Measurements from ENCODE around the gene ARAP3.
A peak's percentile ranks its signal among the peaks of the same experiment; 100 is the strongest.
"Not testable (repeated sequence)": the region's sequence is repeated elsewhere in the genome, so short reads cannot be mapped to it uniquely, and the experiment has no call there.

Gene ARAP3

GRCh38 chr5:141681695-141682641, at the start of gene ARAP3:
Gene ARAP3, minus strand, starts transcription at chr5:141682230. Its CDS starts 1,744 bp downstream, at chr5:141680486.
- DNase-seq = peak; percentile 88

- DNase-seq = no peak
Observed at GRCh38 chr5:141729387-141730006, 47.5 kb upstream of the ARAP3 start.

GRCh38 chr5:141725891-141726290, 43.9 kb upstream of the ARAP3 start:
- DNase-seq = no peak

GRCh38 chr5:141725174-141725573, 43.1 kb upstream of the ARAP3 start:
- DNase-seq = not testable (repeated sequence)

- DNase-seq = no peak
Observed at GRCh38 chr5:141722266-141722665, 40.2 kb upstream of the ARAP3 start.

GRCh38 chr5:141717043-141717442, 35.0 kb upstream of the ARAP3 start:
- no peak for DNase-seq

- no peak for DNase-seq
Observed at GRCh38 chr5:141716468-141716867, 34.4 kb upstream of the ARAP3 start.

GRCh38 chr5:141716009-141716408, 34.0 kb upstream of the ARAP3 start:
- DNase-seq = no peak

- DNase-seq = no peak
Observed at GRCh38 chr5:141715346-141715905, 33.4 kb upstream of the ARAP3 start.

GRCh38 chr5:141714542-141715310, 32.7 kb upstream of the ARAP3 start:
- DNase-seq = no peak

- no peak for DNase-seq
Observed at GRCh38 chr5:141713616-141714309, 31.7 kb upstream of the ARAP3 start.

GRCh38 chr5:141711687-141712086, 29.7 kb upstream of the ARAP3 start:
- no peak for DNase-seq

GRCh38 chr5:141709699-141710267, 27.8 kb upstream of the ARAP3 start:
- DNase-seq = no peak

- no peak for DNase-seq
Observed at GRCh38 chr5:141708016-141708415, 26.0 kb upstream of the ARAP3 start.

GRCh38 chr5:141707510-141707909, 25.5 kb upstream of the ARAP3 start:
- no peak for DNase-seq

GRCh38 chr5:141706121-141706520, 24.1 kb upstream of the ARAP3 start:
- DNase-seq = no peak

- no peak for DNase-seq
Observed at GRCh38 chr5:141705469-141705868, 23.4 kb upstream of the ARAP3 start.

GRCh38 chr5:141704782-141705297, 22.8 kb upstream of the ARAP3 start:
- DNase-seq = no peak

GRCh38 chr5:141703133-141703561, 21.1 kb upstream of the ARAP3 start:
- DNase-seq = no peak

- DNase-seq = no peak
Observed at GRCh38 chr5:141701360-141702119, 19.5 kb upstream of the ARAP3 start.

- no peak for DNase-seq
Observed at GRCh38 chr5:141697586-141697985, 15.6 kb upstream of the ARAP3 start.
